ENCODE results near the gene PHF24.
"Not testable (repeated sequence)": the region's sequence is repeated elsewhere in the genome, so short reads cannot be mapped to it uniquely, and the experiment has no call there.

PHF24 gene

GRCh38 chr9:35000535-35001284 lies 42.6 kb downstream of the PHF24 start:
- TF ChIP-seq CTCF (conservative IDR thresholded peaks at IDR 0.05; ENCODE audit: low read length), result no peak
- H3K4me3 ChIP-seq (ENCODE audit: low read length), result no peak overlapping the region
- DNase-seq (ENCODE audit: low read depth), result peak; percentile 81

- DNase-seq (ENCODE audit: low read depth), result no peak
- H3K4me3 ChIP-seq (ENCODE audit: low read length), result no peak overlapping the region
- TF ChIP-seq CTCF (conservative IDR thresholded peaks at IDR 0.05; ENCODE audit: low read length), result no peak
Measured at GRCh38 chr9:35001285-35001677, 43.2 kb downstream of the PHF24 start.

GRCh38 chr9:35001803-35002502 lies 43.9 kb downstream of the PHF24 start:
- DNase-seq (ENCODE audit: low read depth), result no peak
- H3K4me3 ChIP-seq (ENCODE audit: low read length), result no peak overlapping the region
- TF ChIP-seq CTCF (conservative IDR thresholded peaks at IDR 0.05; ENCODE audit: low read length), result no peak

DNA sequence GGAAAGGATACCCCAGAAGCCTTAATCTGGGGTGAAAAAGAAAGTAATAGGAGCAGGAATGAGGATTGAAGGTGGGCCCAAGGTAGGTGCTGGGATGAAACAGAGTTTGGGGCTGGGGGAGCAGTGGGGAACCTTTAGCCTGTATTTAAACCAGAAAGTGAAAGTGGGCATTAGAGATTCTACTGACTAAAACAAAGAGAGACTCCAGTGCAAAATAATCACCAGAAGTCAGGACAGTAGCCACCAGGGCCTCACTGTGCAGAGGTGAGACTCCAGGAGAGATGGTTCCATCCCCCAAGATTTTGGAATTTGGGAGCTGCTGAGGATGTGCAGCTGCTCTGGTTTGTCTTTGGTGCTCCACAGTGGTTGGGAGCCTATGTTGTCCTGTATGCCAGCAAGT lies 44.5 kb downstream of the PHF24 start:
- H3K4me3 ChIP-seq (ENCODE audit: low read length), result no peak overlapping the region
- DNase-seq (ENCODE audit: low read depth), result no peak
- TF ChIP-seq CTCF (conservative IDR thresholded peaks at IDR 0.05; ENCODE audit: low read length), result no peak

GRCh38 chr9:35004299-35004698 lies 46.2 kb downstream of the PHF24 start:
- not testable (repeated sequence) for DNase-seq (ENCODE audit: low read depth); H3K4me3 ChIP-seq (ENCODE audit: low read length)

DNA sequence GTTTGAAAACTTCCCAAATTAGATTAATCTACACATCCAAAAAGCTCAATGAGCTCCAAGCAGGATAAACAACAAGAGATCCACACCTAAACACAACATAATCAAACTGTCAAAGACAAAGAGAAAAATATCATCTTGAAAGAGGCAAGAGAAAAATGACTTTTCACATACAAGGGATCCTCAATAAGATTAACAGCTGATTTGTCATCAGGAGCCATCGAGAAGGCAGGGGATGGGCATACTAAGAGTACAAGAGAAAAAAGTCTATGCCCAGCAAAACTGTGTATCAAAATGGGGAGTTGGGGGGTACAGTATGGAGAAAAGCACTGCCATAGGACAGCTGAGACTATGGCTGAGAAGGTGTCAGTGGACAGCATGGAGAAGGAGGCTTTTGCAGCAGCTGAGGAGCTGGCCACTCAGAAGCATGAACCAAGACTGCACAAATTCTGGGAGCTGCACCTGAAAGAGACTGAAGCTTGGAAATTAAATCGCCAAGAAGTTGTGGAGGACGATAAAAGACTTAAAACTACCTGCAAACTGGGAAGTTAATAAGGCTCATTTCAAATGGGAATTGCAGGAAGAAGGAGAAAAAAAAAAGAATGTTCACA lies 52.4 kb downstream of the PHF24 start:
- no peak overlapping the region for H3K4me3 ChIP-seq (ENCODE audit: low read length)
- DNase-seq (ENCODE audit: low read depth), result no peak
- no peak for TF ChIP-seq CTCF (conservative IDR thresholded peaks at IDR 0.05; ENCODE audit: low read length)

GRCh38 chr9:35014517-35014916 lies 56.4 kb downstream of the PHF24 start:
- DNase-seq (ENCODE audit: low read depth), result no peak
- TF ChIP-seq CTCF (conservative IDR thresholded peaks at IDR 0.05; ENCODE audit: low read length), result no peak
- H3K4me3 ChIP-seq (ENCODE audit: low read length), result no peak overlapping the region

DNA sequence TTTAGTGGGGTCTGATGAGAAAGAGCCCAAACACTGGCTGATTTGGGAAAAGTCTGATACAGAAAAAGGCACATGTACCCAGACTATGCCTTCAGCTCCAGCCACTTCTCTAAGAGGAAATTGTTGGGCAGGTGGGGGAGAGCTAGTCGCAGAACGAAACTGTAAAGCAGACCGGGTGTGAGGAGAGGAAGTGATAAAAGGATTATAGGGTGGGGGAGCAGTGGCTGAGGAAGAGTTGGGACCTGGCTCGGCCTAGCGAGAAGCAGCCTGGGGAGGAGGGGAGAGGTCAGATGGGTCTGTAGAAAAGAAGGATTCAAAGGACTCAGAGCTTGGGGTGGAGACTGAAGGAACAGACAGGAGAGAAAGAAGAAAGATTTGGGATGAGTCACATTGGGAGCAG lies 65.4 kb downstream of the PHF24 start:
- H3K4me3 ChIP-seq (ENCODE audit: low read length); DNase-seq (ENCODE audit: low read depth): not testable (repeated sequence)

All from AG10803 (cell line).